ENCODE measurements around the gene SLC25A2.

The SLC25A2 gene

DNA sequence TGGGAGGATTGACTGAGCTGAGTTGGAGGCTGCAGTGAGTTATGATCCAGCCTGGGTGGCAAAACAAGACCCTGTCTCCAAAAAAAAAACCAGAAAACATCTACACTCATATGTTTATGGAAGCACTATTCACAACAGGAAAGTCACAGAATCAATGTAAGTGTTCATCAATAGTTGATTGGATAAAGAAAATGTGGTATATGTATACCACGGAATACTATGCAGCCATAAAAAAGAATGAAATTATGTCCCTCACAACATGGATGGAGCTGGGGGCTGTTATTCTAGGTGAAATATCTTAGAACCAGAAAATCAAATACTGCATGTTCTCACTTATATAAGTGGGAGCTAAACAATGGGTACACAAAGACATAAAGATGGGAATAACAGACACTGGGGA is 2.8 kb upstream of the SLC25A2 start:
- no peak for DNase-seq

GRCh38 chr5:141298376-141298775 is 5.5 kb downstream of the SLC25A2 start:
- no peak for DNase-seq

GRCh38 chr5:141272906-141273305 is 30.9 kb downstream of the SLC25A2 start:
- no peak for DNase-seq

- no peak for DNase-seq
Observed at GRCh38 chr5:141269195-141269594, 34.7 kb downstream of the SLC25A2 start.

DNA sequence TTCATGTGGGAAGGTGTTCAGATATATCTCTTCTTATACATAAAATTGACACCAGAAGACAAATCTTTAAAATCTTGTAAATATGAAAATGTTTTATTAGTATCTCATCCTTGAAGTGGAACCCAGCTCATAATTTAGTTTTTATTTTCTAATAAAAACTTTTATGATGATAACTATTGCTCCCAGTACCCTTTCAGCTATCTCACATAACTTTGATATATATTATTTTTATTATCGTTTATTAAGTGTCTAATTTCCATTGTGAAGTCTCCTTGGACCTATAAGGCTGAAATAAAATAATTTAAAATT is 42.7 kb downstream of the SLC25A2 start:
- DNase-seq, result no peak

DNA sequence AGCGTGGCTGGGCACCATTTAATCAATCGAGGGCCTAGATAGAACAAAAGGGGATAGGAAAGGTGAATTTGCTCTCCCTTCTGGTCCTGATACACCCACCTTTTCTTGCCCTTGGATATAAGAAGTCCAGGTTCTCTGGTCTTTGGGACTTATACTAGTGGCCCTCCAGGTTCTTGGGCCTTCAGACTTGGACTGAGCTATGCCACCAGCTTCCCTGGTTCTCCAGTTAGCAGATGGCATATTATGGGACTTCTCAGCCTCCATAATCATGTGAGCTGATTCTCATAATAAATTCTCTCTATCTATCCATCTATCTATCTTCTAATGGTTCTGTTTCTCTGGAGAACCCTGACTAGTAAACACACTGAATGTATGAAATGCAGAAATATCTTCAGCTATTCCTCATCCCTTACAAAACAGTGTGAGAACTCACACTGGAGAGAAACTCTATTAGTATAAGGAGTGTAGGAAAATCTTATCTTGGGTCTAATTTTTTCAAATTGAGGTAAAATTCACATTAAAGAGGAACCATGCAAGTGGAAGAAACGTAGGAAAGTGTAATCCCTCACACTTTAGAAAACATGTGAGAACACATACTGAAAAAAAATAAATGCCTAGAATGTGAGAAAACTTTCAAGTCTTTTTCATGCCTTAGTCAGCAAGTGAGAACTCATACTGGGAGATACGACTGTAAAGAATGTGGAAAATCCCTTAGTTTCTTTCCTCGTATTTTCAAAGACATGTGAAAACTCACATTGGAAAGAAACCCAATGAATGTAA is 43.2 kb downstream of the SLC25A2 start:
- no peak for DNase-seq

DNA sequence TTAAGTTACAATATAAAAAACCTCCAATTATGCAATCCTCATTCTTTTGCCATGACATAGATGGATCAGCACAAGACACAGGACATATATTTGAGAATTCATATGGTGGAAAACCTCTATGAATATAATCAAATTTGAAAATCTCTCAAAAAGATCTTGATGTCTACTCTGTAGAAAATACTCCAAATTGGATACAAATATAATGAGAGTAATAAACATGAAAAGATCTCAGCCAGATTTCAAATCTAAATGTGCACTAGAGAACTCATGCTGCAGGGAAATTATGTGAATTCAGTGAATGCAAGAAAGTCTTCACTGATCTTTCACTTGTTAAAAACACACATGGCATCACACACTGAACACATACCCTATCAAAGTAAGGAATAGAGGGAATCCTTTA is 44.9 kb downstream of the SLC25A2 start:
- DNase-seq, result no peak

DNA sequence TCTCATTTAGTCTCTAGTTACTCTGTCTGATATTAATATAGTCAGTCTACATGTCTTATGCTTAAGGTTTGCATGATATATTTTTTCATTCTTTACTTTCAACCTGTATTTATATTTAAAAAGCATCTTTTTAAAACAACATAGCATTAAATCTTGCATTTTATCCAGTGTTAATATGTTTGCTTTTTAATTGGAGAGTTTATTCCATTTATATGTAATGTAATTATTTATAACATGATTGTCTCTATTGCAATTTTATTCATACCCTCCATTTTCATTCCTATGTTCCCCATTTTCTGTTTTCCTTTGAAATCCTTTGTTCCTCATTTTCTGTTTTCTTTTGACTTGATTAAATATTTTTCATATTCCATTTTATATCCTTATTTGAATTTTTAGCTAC is 45.4 kb downstream of the SLC25A2 start:
- DNase-seq, result no peak
